C4-2B (cell line): ENCODE results near the gene SAG.

Source experiments
- CTCF ChIP-seq: fragments of 450-650 bp; conservative IDR thresholded peaks from 2 replicates; pipeline ENCODE4 v1.5.1; 2017; ENCODE audit warnings: mild to moderate bottlenecking
- ZFX ChIP-seq: fragments of 450-650 bp; IDR thresholded peaks from 2 replicates; pipeline ENCODE4 v1.6.1; 2017

DNA sequence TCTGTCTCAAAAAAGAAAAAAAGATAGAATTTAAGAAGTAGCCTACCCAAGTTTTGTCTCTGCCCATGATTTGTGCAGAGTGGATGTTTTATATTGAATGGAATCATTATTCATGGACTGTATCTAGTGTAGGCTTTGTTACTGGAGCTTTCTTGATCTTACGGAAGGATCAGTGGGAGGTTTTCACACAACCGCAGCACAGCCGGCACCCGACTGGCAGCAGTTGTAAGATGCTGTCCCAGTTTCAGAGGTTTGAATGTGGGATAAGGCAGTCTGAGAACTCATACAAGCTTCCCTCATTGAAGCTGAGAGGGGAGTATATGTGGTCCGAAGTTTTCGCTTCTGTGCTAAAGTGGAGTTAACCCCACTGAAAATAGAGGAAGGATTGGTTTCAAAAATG is 19.7 kb upstream of the SAG start:
- TF ChIP-seq CTCF: no peak
- TF ChIP-seq ZFX: no peak
